IPS-15b (cell line): Measurements from ENCODE around the gene DNTT.

ENCODE experiments used
- H3K27me3 ChIP-seq: one replicate; pipeline ENCODE4 v1.6.1; 2013; ENCODE audit warnings: low read length; ENCODE audit not compliant: control insufficient read depth, insufficient read depth
- H3K36me3 ChIP-seq: one replicate; pipeline ENCODE4 v1.6.1; 2013; ENCODE audit warnings: low read length; ENCODE audit not compliant: control insufficient read depth, insufficient read depth
- H3K4me1 ChIP-seq: one replicate; pipeline ENCODE4 v1.6.1; 2013; ENCODE audit warnings: mild to moderate bottlenecking, low read length; ENCODE audit not compliant: control insufficient read depth, insufficient read depth
- H3K4me3 ChIP-seq: one replicate; pipeline ENCODE4 v1.5.1; 2013; ENCODE audit warnings: low read depth, low read length
- H3K9ac ChIP-seq: one replicate; pipeline ENCODE4 v1.6.1; 2013; ENCODE audit warnings: low read depth, mild to moderate bottlenecking, low read length
- H3K9me3 ChIP-seq: one replicate; pipeline ENCODE4 v1.6.1; 2013; ENCODE audit warnings: mild to moderate bottlenecking, low read length; ENCODE audit not compliant: control insufficient read depth, insufficient read depth

The DNTT gene

DNA sequence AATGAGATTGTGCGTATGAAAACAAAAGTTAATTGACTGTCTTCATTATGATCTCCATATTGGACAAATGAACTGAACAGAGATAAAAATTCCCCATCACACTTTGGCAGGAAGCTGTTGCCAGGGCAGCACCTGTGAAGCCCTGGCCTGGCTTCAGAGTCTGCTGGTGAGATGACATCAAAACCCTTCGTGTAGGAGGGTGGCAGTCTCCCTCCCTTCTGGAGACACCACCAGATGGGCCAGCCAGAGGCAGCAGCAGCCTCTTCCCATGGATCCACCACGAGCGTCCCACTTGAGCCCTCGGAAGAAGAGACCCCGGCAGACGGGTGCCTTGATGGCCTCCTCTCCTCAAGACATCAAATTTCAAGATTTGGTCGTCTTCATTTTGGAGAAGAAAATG lies at the start of gene DNTT:
DNTT (plus strand) TSS at position 205 of the 400 bp plus-strand sequence; CDS start at position 269, 64 bp downstream.
- no peak within 1 kb of the TSS for H3K9ac ChIP-seq
- H3K9me3 ChIP-seq = no peaks in the 10 kb centered on the region
- H3K36me3 ChIP-seq = no peaks in the 10 kb centered on the region
- no peak within 1 kb of the TSS for H3K4me3 ChIP-seq
- peaks cover 11% of the 10 kb centered on the region for H3K4me1 ChIP-seq
- H3K27me3 ChIP-seq = no peaks in the 10 kb centered on the region

DNA sequence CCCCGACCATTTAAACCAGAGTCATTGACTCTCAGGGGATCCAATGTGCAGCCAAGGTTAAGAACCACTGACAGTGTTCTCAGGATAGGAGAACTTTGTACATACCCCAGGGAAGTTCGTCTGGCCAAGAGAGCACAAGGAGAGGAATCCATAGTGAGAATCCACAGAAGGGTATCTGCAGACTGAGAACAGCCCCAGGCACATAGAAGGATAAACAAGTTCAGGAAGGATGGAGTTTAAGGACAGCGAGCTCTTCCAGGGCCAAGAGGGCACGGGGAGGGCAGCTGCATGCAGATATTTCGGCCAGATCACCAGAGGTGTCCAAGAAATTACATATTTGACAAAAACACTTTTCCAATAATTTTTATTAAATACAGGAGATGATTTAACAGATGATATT lies 49.3 kb upstream of the DNTT start:
- Histone ChIP-seq H3K36me3 (no peaks in the 10 kb centered on the region), H3K27me3 (no peaks in the 10 kb centered on the region), H3K9ac (no peak overlapping the region), H3K4me1 (peaks cover 5% of the 10 kb centered on the region), H3K4me3 (no peak overlapping the region), H3K9me3 (no peaks in the 10 kb centered on the region)

DNA sequence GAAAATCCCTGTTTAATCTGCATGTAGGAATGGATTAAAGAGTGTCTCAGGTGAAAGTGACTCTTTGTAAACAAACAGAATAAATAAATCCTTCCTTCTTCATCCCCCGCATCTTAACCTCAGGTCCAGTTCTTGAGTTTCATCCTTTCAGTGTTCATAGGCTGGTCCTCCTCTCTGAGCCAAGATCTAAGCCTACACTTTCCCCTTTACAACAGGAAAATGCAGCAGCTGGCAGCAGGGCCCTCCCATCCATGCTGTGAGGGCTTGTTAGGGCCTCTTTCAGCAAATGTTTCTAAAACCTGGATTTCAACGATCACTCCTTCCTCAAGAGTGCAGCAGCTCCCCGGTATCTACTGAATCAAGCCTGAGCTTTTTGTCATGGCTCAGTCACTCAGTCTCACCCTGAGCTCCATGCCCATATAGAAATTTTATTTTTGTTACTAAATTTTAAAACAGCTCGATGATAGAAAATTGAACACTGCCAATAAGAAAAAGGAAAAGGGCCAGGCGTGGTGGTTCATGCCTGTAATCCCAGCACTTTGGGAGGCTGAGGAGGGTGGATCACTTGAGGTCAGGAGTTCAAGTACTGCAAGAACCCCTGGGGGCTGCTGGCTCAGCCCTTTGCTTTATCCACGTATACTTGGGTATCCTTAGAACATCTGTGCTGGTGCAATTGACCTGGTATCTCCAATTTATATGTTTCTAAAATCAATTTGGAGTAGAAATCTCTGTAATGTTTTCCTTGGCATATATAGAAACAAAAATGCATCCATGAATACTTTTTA lies 48.5 kb upstream of the DNTT start:
- peaks cover 5% of the 10 kb centered on the region for H3K4me1 ChIP-seq
- no peaks in the 10 kb centered on the region for H3K9me3 ChIP-seq
- H3K36me3 ChIP-seq = no peaks in the 10 kb centered on the region
- no peaks in the 10 kb centered on the region for H3K27me3 ChIP-seq
- no peak overlapping the region for H3K4me3 ChIP-seq
- no peak overlapping the region for H3K9ac ChIP-seq

DNA sequence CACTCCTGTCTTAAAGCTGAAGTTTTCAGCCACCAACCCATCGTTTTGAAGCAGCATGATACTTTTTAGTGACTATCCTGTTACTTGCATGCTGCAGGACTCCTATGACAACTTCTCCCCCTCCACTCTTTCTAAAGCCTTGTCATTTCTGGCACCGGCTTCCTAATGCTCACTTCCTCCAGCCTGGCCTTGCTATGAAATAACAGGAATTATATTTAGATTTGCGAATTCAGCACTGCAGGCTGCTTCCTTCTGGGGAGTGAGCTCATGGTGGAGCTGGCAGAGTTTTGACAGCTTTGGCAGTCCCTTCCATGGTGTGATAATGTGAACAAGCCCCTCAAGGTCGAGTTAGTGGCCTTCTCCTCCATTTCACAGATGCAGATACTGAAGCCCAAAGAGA lies 46.3 kb upstream of the DNTT start:
- no peak overlapping the region for H3K4me3 ChIP-seq
- H3K4me1 ChIP-seq = peaks cover 5% of the 10 kb centered on the region
- no peaks in the 10 kb centered on the region for H3K36me3 ChIP-seq
- H3K9me3 ChIP-seq = no peaks in the 10 kb centered on the region
- no peaks in the 10 kb centered on the region for H3K27me3 ChIP-seq
- H3K9ac ChIP-seq = no peak overlapping the region

DNA sequence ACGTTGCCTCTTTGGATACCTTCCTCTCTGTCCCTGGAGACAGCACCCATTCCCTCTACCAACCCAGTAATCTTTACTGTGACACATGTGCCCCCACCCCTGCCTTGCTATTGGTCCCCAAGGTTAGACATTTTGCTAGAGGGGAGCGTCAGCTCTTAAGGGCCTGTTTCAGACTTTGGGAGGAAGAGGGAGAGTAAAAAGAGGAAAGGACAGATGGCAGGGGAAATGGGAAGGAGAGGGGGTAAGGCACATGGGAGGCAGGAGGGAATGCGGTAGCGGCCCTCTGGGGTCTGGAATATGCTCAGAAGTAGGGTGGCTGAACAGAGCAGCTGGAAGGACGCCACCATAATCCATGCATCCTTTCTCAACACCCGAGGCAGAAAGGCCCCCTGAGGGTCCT lies 45.1 kb upstream of the DNTT start:
- Histone ChIP-seq H3K9ac (no peak overlapping the region), H3K36me3 (no peaks in the 10 kb centered on the region), H3K27me3 (no peaks in the 10 kb centered on the region), H3K4me1 (peaks cover 5% of the 10 kb centered on the region), H3K4me3 (no peak overlapping the region), H3K9me3 (no peaks in the 10 kb centered on the region)

DNA sequence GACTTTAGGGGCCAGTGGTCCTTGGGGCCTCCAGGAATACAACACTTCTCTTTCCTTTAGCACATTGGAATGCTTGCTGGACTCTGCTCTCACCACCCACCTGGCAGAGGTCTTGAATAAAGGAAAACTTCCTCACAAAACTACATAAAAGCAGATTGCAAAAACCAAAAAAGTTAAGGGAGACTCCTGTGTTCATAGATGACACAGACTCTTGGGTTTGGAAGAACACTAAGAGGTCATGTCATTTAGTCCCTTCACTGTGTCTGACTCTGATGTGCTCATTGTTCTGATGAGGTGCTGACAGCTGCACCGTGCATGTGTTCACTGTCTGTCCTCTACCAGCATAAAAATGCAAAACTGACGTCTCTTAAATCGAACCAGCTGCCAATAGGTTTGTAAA lies 44.2 kb upstream of the DNTT start:
- no peaks in the 10 kb centered on the region for H3K36me3 ChIP-seq
- H3K4me1 ChIP-seq = peaks cover 5% of the 10 kb centered on the region
- H3K4me3 ChIP-seq = no peak overlapping the region
- no peaks in the 10 kb centered on the region for H3K27me3 ChIP-seq
- H3K9ac ChIP-seq = no peak overlapping the region
- H3K9me3 ChIP-seq = no peaks in the 10 kb centered on the region

DNA sequence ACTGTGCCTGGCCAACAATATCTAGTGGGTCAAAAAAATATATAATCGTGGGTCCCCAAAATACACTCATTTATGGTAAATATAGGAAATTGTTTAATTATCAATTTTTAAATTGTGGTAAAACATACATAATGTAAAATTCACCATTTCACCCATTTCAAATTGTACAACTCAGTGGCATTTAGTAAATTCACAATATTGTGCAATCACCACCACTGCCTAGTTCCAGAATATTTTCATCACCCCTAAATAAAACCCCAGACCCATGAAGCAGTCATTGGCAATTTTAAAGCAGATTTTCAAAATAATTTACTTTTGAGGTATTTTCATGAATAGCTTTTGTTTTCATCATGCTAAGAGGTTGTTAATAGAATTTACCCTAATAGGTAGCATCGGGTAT lies 43.1 kb upstream of the DNTT start:
- Histone ChIP-seq H3K36me3 (no peaks in the 10 kb centered on the region), H3K4me3 (no peak overlapping the region)

DNA sequence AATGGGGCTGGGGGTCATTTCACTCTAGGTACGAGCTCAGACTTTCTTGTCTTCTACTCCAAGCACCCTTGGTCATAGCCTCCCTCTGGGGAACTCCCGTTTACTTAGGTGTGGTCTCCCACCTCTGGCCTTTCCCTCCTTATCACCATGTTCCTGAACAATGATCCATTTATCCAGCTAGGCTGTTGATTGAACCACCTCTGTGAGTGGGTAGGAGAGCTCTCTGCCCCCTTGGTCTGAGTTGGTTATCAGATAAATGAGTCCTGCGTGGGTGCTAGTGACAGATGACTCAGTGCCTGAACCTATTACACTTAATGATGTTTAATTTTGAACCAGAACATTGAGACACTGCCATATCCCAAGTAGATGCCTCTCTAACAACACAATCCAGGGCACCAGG lies 42.3 kb upstream of the DNTT start:
- Histone ChIP-seq H3K9me3 (no peaks in the 10 kb centered on the region), H3K4me3 (no peak overlapping the region), H3K4me1 (no peaks in the 10 kb centered on the region), H3K27me3 (no peaks in the 10 kb centered on the region), H3K9ac (no peak overlapping the region), H3K36me3 (no peaks in the 10 kb centered on the region)

More for the DNA sequence above, 43.1 kb upstream of the DNTT start:
- Histone ChIP-seq H3K4me1 (no peaks in the 10 kb centered on the region), H3K9me3 (no peaks in the 10 kb centered on the region), H3K27me3 (no peaks in the 10 kb centered on the region), H3K9ac (no peak overlapping the region)

DNA sequence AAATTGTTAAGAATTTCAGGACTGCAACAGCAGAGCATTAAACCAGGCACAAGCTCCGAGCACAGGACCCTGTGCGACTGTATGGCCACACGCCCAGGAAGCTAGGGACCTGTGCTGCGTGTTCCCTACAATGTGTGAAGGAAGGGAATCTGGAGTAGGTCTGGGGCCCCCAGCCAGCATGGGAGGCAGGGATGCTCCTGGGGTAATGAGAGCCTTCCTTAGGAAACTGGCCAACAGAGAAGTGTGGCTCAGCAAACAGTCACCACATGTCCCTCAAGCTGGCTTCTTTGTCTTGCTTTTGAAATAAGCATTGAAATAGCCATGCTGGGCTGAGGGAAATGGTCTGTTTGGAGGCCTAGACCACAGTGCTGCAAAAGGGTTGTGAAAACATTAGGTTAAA lies 41.1 kb upstream of the DNTT start:
- Histone ChIP-seq H3K4me3 (no peak overlapping the region), H3K36me3 (no peaks in the 10 kb centered on the region), H3K4me1 (no peaks in the 10 kb centered on the region), H3K9me3 (no peaks in the 10 kb centered on the region), H3K9ac (no peak overlapping the region), H3K27me3 (no peaks in the 10 kb centered on the region)

DNA sequence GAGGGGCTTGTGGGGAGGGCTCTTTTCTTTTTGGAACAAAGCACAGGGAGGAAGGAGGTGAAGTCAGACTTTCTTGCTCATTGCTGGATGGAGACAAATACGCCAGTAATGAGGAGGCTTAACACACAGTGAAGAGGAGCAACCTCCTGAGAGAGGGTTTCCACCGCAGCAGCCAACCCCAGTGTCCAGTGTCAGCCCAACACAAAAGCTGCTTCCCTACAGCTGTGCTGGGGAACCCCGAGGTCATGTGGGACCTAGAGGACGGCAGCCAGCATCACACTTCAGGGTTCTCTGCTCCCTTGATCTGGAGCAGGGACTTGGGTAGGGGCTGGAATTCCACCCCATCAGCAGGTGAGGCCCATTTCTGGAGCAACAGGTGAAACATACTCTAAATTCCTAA lies 40.6 kb upstream of the DNTT start:
- Histone ChIP-seq H3K27me3 (no peaks in the 10 kb centered on the region), H3K4me1 (no peaks in the 10 kb centered on the region), H3K9ac (no peak overlapping the region), H3K36me3 (no peaks in the 10 kb centered on the region), H3K4me3 (no peak overlapping the region), H3K9me3 (no peaks in the 10 kb centered on the region)

DNA sequence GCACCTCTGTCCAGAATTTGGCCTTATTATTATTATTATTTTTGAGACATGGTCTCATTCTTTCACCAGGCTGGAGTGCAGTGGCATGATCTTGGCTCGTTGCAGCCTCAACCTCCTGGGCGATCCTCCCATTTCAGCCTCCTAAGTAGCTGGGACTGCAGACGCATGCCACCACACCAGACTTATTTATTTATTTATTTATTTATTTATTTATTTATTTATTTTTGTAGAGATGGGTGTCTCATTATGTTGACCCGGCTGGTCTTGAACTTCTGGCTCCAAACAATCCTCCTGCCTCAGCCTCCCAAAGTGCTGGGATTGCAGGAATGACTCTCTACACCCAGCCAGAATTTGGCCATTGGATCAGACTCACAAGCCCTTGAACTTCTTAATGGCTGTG lies 39.3 kb upstream of the DNTT start:
- no peaks in the 10 kb centered on the region for H3K27me3 ChIP-seq
- no peak overlapping the region for H3K4me3 ChIP-seq
- H3K9ac ChIP-seq = no peak overlapping the region
- no peaks in the 10 kb centered on the region for H3K9me3 ChIP-seq
- no peaks in the 10 kb centered on the region for H3K4me1 ChIP-seq
- H3K36me3 ChIP-seq = no peaks in the 10 kb centered on the region

DNA sequence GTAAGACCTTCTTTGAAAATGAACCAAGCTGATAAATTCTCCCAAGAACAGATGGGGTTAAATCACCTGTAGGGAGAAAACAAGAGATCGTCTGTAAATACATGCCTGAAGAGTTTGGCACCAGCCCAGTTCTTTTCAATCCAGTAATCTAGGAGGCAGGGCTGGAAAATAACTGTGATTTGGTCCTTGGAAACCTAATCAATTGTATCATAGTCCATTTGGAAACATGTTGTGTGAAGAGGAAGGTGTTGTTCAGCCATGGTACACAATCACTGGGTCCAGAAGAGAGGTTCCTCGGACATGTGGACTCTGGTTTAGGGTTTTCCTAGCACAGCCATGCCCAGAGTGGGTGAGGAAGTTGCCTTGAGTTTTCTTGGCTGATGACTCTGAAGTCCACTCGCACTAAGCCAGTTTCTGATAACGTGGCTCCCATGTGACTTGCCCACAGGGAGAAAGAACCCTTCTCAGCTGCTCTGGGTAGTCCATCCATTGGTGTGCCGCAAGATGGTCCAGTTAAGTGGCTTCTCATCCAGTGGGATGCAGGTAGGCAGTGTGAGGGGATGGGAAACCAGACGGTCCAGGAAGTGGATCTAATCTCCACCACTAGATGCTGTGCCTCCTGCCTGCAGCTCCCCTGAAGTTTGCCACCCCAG lies 38.0 kb upstream of the DNTT start:
- H3K27me3 ChIP-seq = no peaks in the 10 kb centered on the region
- no peaks in the 10 kb centered on the region for H3K9me3 ChIP-seq
- no peak overlapping the region for H3K4me3 ChIP-seq
- no peaks in the 10 kb centered on the region for H3K36me3 ChIP-seq
- no peak overlapping the region for H3K9ac ChIP-seq
- H3K4me1 ChIP-seq = no peaks in the 10 kb centered on the region
